GM21423 (cell line): Measurements from ENCODE around the gene TIMP3.

Source experiments
- ATAC-seq: cut with Tn5 transposase; IDR thresholded peaks from one replicate; pipeline ENCODE4 v1.9.1; 2021; ENCODE audit warnings: mild to moderate bottlenecking, moderate library complexity; ENCODE audit not compliant: unreplicated experiment

Gene TIMP3

DNA sequence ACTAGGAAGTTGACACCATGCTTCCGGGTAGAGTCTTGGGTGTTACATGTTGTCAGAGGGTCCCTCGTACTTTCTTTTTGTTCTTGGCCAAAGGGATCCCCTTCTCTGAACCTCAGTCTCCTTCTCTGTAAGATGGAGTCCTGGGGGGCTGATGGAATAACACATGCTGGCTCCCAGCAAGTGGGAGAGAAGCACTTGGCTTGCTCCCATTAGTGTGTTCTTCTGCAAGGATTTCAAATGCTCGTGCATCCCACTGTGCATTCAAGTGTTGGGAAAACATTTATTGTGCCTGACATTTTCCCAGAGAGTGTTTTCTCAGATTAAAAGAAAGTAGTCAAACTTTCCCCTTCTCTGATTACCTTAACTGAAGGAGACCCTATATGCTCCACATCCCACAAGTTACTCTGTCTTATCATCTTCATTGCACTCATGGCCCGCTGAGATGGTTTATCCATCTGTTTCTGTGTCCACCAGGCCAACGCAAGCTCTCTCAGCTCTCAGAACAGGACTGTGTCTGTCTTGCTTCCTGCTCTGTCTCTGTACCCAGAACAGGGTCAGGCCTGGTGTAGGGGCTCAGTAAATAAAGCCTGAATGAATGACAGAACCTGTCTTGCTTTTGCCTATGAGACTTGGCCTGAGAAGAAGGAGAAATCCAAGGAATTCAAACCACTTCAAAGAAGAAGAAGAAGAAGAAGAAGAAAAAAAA, 16.0 kb upstream of the TIMP3 start:
- ATAC-seq, result no peak

DNA sequence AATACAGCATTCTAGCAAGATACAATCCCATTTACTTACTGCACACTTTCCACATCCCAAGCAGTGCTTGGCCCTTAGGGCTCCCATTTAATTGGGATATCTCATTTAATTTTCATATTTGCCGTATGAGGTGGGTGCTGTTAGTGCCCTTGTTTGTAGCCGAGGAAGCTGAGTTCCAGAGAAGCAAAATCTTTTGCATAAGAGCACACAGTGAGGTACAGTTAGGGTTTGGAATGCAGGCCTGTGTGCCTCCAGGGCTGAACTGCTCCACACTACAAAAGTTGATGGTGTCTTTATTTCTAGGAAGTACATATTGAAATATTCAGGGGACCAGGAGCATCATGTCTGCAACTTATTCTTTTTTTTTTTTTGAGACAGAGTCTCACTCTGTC, 15.5 kb upstream of the TIMP3 start:
- no peak for ATAC-seq

DNA sequence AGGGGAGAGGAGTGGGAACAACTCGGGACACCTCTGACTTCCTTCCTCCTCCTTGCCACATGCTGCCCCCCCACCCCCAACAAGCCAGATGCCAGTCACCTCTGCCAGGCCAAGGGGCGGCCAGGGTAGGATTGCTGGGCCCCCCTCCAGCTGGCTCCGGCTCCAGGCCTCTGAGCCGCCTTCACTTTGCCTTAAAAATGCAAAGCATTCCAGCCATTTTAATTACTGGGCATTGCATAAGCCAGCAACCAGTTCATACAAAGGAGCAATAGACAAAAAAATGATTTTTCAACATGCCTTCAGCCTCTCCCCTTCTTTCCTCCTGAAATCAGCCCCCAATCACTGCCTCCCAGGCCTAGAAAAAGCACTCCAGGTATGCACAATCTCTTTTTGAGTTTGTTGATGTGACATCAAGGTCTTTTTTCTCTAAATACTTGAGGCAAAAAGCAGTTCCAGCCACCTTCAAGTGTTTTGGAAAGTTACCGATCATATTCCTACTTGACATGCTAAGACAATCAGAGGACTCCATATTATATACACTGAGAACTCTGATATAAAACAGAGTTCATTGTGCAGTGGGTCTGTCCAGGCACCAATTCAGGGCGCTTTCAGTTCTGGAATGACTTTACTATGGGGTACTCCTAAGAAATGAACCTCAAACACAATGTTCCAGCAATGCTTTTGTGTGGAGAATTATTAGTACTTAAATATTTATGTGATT, 12.4 kb upstream of the TIMP3 start:
- no peak for ATAC-seq

DNA sequence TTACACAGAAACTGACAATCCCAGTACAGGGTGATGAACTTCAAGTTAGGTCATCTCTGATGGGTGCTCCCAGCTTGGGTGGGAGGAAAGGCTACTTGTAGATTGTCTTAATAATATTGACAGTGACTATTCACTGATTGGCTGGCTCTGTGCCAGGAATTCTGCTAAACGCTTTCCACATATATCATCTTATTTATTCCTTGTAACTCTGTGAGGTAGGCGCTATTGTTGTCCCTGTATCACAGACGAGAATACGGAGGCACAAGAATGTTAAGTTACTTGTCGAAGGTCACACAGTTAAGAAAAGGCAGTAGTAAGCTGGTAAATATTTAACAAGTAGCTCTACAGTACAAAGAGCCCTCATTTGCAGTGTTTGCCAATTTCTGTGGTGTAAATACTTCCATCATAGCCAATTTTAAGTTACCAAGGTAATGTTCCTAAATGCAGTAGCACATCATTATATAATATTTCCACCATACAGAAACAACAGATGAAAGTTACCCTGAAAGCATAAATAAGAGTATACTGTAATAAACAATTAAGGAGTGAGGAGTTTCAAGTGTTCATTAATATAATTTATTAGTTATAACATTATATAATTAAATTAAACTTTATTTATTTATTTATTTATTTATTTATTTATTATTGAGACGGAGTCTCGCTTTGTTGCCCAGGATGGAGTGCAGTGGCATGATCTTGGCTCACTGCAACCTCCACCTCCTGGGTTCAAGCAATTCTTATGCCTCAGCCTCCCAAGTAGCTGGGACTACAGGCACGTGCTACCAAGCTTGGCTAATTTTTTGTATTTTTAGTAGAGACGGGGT, 11.5 kb upstream of the TIMP3 start:
- no peak for ATAC-seq

DNA sequence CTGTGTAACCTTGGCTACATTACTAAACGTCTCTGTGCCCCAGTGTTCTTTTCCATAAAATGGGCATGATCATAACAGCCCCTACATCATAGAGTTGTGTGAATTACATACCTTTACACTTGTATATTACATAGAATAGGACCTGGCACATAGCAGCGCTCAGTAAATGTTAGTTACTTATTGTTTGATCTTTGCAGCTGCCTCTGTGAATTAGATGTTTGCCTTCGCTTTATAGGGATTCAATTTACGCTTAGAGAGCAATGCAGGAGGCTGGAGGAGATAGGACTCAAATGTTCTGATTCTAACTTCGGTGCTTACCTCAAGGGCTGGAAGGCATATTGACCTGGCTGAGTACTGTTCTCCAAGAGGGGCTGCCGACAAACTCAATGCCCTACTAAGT, 10.4 kb upstream of the TIMP3 start:
- ATAC-seq, result no peak

DNA sequence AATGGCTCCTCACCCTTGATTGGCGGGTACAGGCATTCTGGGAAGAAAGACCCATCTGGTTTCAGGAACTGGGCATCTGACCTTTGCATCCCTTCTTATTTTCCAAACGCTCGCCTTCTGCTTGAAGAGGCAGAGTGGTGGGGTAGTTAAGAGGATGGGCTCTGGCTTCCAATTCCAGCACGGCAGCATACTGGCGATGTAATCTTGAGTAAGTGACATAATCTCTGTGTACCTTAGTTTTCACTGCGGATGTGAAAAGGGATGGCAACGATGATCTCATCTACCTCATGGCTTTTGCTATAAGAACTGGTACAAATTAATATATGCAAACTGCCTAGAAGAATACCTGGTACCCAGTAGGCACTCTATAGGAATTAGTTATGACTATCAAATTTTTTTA, 10.0 kb upstream of the TIMP3 start:
- no peak for ATAC-seq

DNA sequence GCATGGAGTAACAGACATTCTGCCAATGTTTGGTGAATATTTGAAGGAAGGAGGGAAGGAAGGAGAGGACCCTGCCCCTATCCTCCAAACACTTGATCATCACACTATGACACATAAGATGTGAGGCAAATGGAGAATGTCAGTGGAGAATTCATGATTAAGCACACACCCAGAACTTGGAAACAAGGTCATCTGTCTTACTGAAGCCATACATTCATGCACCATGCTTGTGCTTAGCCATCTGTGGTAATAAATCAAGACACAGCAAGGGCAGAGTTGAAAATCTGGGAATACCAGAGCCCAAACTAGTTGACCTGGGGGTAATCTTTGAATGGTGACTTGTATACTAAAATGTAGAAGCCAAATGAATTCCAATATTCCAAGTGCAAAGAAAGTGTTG, 7.9 kb upstream of the TIMP3 start:
- ATAC-seq, result no peak

DNA sequence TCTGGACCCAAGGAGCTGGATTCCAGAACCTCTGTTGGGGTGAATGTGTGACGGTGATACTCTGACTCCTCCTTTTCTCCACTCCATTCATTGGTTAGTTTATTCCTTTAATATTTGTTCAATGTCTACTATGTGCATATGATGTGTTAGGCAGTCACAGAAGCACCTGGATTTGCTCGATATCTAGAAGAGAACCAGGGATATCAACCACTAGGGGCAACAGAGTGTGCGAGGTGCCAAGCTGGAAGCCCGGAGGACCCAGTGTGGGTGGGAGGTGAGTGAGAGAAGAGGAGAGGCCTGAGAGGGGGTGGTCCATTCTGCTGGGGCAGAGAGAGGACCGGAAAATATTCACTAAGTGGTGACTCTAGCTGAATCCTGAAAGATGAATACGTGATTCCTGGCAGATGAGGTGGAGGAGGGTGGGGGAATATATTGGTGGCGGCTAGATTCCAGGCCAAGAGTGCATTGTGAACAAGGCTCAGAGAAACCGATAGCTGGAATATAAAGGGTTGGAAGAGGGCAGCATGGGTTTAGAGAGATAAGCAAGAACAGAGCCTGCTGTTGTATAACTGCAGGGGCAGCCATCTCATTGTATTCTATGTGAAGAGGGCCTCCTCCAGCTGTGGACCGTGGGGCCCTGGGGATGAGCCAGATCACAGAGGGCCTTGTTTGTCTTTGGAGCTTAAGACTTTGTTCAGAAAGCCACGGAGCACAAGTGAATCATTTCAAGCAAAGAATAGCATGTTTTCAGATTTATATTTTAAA, 6.9 kb upstream of the TIMP3 start:
- no peak for ATAC-seq

DNA sequence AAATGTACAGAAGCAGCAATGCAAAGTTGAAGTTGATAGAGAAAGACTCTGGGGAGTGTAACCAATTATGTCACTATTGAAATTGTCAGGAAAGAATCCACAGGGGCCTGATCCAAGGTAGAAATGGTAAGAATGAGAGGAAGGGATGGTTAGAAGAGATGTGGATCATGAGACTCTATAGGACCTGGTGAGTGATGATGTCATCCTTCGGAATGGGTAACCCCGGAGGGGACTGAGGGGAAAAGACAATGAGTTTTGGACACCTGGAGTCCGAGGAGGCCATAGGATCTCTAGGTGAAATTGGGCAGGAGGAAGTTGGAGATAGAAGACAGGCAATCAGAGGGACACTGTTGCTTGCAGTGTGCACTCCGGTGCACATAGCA, 6.3 kb upstream of the TIMP3 start:
- ATAC-seq, result no peak

DNA sequence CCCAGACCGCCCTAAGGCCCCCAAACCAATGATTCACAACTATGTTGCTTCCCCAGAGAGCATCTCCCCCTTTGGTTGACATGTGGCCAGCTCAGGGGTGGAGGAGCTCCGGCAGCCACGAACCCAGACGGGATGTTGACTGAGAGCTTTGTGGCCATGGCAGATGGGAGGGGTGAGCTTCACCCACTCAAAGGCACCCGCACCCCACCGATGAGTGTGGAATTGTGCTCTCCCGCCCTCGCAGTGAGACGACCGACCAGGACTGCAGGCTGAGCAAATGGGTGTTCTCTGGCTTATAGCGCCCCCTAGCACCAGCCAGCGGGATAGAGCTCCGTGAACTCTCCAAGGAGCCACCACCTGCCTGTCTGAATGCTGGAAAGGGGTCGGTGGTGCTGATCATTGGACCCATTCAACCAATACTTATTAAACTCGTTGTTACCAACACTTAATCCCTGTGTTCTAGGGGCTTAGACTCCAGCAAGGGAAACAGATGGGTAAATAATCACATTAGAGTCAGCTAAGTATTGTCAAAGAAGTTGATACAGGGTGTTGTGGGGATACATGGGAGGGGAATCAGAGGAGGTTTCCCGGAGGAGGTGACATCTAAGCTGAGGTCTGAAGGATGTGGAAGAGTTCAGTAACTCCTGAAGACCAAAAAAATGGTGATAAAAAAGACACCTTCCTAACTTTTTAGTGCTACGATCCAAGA, 4.5 kb upstream of the TIMP3 start:
- ATAC-seq, result no peak

DNA sequence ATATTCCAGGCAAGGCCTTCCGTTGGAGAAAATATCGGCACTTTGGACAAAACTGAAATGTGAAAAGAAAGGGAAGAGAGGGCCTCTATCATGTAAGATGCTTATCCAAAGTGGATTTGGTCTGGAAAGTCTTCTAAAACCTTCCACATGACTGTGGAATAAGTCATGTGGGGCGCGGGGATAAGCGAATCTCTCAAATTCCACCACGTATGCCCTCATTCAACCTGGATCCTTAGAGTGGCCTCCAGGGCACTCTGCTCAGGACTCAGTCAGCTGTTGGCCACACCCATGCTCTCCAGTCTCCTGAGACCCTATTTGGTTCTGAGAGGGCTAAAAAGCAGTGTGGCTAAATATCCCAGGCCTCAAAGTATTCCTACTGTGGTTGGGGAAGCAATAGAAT, 2.0 kb upstream of the TIMP3 start:
- no peak for ATAC-seq

DNA sequence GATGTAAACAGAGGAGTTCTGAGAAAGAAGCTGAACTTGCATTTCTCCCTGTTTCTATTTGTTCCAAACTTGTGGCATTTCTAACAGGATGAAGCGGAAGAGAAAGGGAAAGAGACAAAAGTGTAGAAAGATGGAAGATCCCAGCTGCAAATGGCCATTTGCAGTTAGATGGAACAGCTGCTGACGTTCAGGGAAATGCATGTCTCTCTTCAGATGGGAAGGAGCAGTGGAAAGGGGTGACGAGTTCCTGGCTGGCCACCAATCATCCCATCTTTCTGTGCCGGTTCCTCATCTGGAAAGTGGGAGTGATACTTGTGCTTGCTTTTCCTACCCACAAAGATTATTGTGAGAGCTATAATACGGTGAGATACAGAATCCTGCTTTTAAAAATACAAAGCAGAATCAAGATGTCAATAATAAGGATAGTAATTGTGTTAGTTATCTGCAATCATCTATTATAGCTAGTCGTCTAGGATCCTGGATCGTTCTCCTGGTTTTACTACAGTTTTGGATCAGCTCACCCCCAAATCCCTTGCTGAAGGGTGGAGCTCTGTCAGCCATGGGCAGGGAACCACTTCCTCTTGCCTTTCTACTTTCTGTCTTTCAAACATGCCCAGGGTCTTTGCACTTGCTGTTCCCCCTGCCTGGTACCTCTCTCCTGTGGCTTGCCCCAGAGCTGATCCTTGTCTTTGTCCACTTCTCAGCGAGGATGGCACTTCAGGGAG, 1.2 kb upstream of the TIMP3 start:
- no peak for ATAC-seq

DNA sequence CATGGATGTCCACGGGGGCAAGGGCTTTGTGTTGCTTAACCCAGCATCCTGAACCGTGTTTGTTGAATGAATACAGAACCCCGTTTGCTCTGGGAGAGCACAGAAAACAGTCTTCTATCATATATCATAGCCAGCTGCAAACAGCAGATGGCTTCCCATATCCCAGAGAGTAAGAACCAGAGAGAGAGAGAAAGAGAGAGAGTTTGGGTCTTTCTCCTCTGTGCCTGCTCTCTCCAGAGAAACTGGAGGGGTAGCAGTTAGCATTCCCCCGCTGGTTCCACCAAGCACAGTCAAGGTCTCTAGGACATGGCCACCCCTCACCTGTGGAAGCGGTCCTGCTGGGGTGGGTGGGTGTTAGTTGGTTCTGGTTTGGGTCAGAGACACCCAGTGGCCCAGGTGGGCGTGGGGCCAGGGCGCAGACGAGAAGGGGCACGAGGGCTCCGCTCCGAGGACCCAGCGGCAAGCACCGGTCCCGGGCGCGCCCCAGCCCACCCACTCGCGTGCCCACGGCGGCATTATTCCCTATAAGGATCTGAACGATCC, 440 bp upstream of the TIMP3 start:
- no peak for ATAC-seq

DNA sequence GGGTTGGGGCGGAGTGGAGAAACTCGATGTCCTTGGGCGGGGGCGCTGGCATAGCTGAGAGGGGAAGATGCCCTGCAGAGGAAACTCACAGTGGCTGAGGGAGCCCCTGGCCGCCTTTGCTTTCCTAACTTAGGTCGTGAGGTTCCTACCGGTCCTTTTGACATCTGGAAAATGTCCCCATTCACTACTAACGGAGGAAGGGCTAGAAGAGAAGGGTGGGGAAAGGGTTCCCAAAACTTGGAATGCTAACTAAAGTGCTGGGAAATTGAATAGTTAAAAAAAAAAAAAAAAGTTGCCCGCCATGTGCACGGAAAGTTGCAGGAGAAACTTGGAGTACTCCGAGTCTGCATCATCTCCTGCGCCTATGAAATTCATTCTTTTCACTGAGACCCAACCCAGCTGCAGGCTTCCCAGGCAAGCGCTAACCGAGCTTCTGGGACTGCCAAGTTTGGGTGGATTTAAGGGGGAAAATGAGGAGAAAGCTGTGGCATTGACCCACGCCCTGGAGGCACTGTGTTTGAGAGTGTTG, 796 bp downstream of the TIMP3 start:
- ATAC-seq, result no peak

DNA sequence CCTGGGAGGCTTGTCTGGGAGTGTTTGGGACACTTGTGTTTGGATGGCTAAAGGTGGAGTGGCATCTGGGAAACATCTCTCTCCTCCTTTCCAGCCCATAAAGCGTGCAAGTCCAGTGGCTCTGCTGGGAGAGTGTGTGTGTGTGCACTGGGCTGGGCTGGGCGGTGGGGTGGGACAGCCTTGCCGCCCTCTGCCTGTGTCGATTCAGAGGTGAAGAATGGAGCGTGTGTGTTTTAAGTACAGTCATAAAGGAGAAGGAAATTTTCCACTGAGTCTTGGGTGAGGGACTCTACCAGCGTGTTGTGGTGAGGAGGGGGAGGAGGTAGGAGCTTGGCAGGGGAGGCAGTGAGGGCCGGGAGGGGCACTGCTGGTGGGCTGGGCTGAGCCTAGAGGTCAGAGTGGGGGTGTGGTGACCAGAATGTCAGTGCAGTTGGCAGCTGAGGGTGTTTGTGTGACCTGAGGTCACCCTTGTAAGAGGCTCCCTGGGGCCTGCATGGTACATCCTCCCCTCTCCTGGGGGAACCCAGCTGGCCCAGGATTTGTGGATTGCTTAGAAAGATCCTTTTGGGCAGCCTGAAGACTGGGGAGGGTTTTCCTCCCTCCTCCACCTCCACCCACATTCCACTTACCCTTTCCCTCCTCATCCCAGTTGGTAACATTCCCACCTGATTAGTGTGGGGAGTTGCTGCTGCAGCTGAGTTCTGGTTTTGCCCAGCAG, 1.7 kb downstream of the TIMP3 start:
- no peak for ATAC-seq

DNA sequence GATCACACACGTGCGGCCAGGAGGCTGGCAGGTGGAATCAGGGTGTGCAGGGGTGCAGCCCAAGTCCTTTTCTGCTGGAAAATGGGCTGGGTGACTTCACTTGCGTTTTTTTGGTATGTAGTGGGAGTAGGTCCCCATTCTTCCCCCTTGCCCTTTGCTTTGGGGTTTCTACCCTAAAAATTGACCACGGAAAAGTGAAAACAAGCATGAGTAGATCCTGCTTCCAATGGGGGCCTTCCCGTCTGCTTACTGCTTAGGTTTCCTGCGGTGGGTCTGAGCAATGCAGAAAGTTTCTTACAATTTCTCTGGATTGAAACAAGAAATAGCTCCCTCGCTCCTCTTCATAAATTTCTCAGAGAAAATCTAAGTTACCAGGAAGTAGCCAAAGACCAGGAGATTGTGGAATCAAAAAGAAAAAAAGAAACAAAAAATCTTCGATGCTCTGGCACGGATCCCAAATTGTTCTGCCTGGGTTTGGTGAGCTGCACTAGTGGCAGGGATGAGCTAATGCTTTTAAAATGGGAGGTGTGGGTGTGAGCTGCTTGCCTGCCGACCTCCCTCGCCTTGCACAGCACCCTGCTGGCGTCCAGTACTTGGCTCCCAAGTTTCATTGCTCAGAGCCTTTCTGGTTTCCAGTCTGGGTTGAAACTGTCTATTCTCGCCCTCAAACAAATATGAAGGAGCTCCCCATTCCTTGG, 2.4 kb downstream of the TIMP3 start:
- no peak for ATAC-seq

DNA sequence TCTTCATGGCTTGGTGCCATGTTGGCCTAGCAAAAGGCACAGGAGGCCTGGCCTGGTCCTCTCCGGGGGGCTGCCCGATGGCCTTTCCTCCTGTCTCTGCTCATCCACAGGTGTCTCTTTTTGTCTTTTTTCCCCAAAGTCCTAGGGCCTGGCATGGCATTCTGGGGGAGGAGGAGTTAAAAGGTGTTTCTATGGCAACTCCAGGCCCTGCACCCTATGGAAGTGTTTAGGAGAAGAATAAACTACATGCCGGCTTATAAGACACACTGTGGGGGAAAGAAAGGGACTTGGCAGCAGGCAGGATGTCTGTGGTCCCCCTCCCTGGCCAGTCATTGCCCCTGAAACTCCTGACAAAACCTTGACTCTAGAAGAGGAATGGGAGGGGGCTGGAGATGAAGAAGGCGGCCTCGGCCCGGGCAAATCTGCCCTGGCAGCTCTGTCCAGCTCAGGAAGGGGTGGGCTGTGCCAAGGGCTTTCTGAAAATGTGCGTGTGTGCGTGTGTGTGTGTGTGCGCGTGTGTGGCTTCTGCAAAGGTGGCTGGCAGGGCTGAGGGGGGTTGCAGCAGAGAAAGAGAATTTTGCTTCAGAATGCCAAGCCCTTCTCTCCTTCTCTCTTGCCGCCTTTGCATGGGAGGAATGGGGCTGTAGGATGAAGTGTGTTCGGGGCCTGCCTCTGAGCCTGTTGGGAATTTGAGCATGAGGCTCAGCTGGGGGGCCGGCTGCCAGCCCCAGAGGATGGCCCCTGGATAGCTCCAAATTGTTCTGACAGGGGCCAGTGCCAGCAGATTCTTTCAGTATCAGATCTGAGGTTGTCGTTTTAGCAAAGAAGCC, 3.2 kb downstream of the TIMP3 start:
- ATAC-seq, result no peak
